ENCODE data around the gene NPY5R.

NPY5R gene

DNA sequence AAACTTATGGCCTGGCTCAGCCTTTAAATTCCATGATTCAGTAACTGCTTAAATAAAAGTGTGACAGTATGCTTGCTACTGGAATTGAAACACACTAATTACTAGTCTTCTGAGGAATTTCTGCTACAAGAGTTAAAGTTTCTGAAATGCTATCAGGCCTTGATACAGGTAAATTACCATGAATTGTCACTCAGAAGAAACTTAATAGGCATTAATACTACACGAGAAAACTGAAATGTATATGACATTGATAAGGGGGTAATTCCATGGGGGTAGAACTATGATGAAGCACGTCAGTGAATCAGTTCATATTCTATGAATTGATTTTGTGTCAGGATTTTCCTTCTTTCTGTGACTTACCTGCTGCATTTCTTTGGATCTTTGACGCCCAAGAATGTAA, 8.3 kb upstream of the NPY5R start:
- Histone ChIP-seq H3K9me3 (ENCODE audit: insufficient read depth, low read length, severe bottlenecking) (peaks cover 9% of the 10 kb centered on the region), H3K4me3 (ENCODE audit: low read depth in 1 of 2, low read length in 2 of 2) (no peak overlapping the region), H3K27me3 (ENCODE audit: insufficient read depth, low read length, poor library complexity) (no peaks in the 10 kb centered on the region), H4K20me1 (ENCODE audit: insufficient read depth, low read length) (no peaks in the 10 kb centered on the region), H3K79me2 (ENCODE audit: insufficient read depth, low read length) (no peaks in the 10 kb centered on the region), H3K27ac (ENCODE audit: low read length) (no peak overlapping the region), H3K9ac (ENCODE audit: low read depth, low read length) (no peak overlapping the region), H2AFZ (ENCODE audit: low read depth, low read length) (no peak overlapping the region), H3K36me3 (ENCODE audit: insufficient read depth, low read length) (no peaks in the 10 kb centered on the region), H3K4me2 (ENCODE audit: insufficient read depth, low read length) (no peak overlapping the region), H3K4me1 (ENCODE audit: insufficient read depth, low read length) (no peaks in the 10 kb centered on the region)
- DNase-seq (no peak), ATAC-seq (ENCODE audit: insufficient read depth, low read depth) (no peak)
- TF ChIP-seq CTCF (IDR thresholded peaks at IDR 0.05; ENCODE audit: borderline replicate concordance, extremely low read depth, low read length, poor library complexity, severe bottlenecking) (no peak), EZH2 (IDR thresholded peaks at IDR 0.05; ENCODE audit: borderline replicate concordance, low read depth, low read length, severe bottlenecking) (no peak)

DNA sequence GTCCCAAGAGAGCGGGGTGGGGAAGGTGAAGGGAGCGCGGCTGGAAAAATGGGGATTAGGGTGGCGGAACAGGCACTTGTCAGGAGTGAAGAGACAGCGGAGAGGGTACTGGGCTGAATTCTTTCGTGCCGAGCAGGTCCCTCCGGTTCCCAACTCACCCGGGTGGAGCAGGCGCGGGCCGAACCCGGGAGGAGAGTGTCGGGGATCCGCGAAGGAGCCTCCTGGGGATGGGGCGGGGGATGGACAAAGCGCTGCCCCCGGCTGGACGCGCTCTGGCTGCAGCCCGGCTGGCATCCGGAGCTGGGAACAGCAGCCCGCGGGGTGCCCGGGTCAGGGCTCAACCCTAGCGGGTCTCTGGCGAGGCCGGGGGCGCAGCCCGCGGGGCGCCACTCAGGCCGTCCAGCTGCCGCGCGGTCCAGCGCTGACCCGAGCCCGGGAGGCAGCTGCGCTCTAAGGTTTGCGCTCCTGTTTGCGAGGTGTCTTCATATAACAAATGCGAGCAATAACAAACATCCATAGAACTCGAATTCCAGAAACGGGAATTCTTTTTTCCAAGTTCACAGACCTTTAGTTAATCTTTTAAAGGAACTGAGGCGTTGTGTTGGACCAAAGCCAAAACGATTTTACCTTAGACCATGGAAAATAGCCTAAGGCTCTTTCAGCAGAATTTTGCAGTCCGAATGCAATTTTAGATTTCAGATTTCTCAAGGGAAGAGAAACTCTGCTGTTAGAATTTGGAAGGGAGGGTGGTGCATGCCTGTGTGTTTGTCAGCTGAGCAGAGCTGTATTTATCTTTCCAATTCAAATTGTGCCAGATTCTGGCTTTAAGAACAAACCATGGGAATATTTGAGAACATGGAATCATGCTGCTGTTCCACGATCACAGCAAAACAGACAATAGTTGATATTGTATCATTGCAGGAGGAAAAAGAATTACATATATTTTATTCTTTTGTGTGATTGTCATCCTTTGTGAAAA, 744 bp downstream of the NPY5R start:
- Histone ChIP-seq H3K4me1 (ENCODE audit: insufficient read depth, low read length) (no peaks in the 10 kb centered on the region), H3K79me2 (ENCODE audit: insufficient read depth, low read length) (no peaks in the 10 kb centered on the region), H3K27ac (ENCODE audit: low read length) (no peak overlapping the region), H2AFZ (ENCODE audit: low read depth, low read length) (no peak overlapping the region), H3K9me3 (ENCODE audit: insufficient read depth, low read length, severe bottlenecking) (no peaks in the 10 kb centered on the region), H3K4me3 (ENCODE audit: low read depth in 1 of 2, low read length in 2 of 2) (no peak overlapping the region), H3K9ac (ENCODE audit: low read depth, low read length) (no peak overlapping the region), H3K4me2 (ENCODE audit: insufficient read depth, low read length) (no peak overlapping the region), H3K36me3 (ENCODE audit: insufficient read depth, low read length) (no peaks in the 10 kb centered on the region), H4K20me1 (ENCODE audit: insufficient read depth, low read length) (no peaks in the 10 kb centered on the region), H3K27me3 (ENCODE audit: insufficient read depth, low read length, poor library complexity) (no peaks in the 10 kb centered on the region)
- ATAC-seq (ENCODE audit: insufficient read depth, low read depth) (no peak), DNase-seq (no peak)
- TF ChIP-seq EZH2 (IDR thresholded peaks at IDR 0.05; ENCODE audit: borderline replicate concordance, low read depth, low read length, severe bottlenecking) (no peak), CTCF (IDR thresholded peaks at IDR 0.05; ENCODE audit: borderline replicate concordance, extremely low read depth, low read length, poor library complexity, severe bottlenecking) (no peak)

- ATAC-seq (ENCODE audit: insufficient read depth, low read depth) (no peak), DNase-seq (no peak)
- Histone ChIP-seq H3K4me2 (ENCODE audit: insufficient read depth, low read length) (no peak overlapping the region), H3K27ac (ENCODE audit: low read length) (no peak overlapping the region), H3K4me3 (ENCODE audit: low read depth in 1 of 2, low read length in 2 of 2) (no peak overlapping the region), H4K20me1 (ENCODE audit: insufficient read depth, low read length) (no peaks in the 10 kb centered on the region), H3K36me3 (ENCODE audit: insufficient read depth, low read length) (no peaks in the 10 kb centered on the region), H3K79me2 (ENCODE audit: insufficient read depth, low read length) (no peaks in the 10 kb centered on the region), H3K9me3 (ENCODE audit: insufficient read depth, low read length, severe bottlenecking) (no peaks in the 10 kb centered on the region), H3K4me1 (ENCODE audit: insufficient read depth, low read length) (no peaks in the 10 kb centered on the region), H3K9ac (ENCODE audit: low read depth, low read length) (no peak overlapping the region), H2AFZ (ENCODE audit: low read depth, low read length) (no peak overlapping the region), H3K27me3 (ENCODE audit: insufficient read depth, low read length, poor library complexity) (no peaks in the 10 kb centered on the region)
- TF ChIP-seq EZH2 (IDR thresholded peaks at IDR 0.05; ENCODE audit: borderline replicate concordance, low read depth, low read length, severe bottlenecking) = no peak
- no peak for TF ChIP-seq CTCF (IDR thresholded peaks at IDR 0.05; ENCODE audit: borderline replicate concordance, extremely low read depth, low read length, poor library complexity, severe bottlenecking)
Measured at GRCh38 chr4:163350672-163351071, 7.0 kb downstream of the NPY5R start.

Measured in DND-41 (cell line).